Right forelimb (tissue), 1 donor: ENCODE results near the gene NUAK1.

Experiments
- DNase-seq: peaks from one replicate; pipeline ENCODE4 v3.0.0-alpha.2; 2018

NUAK1 gene

GRCh38 chr12:106080791-106081170 lies 58.0 kb downstream of the NUAK1 start:
- no peak for DNase-seq

- DNase-seq: no peak
Measured at GRCh38 chr12:106080041-106080790, 58.5 kb downstream of the NUAK1 start.

GRCh38 chr12:106079148-106079738 lies 59.5 kb downstream of the NUAK1 start:
- DNase-seq: no peak

- DNase-seq: no peak
Measured at GRCh38 chr12:106078358-106079010, 60.3 kb downstream of the NUAK1 start.

GRCh38 chr12:106074706-106075392 lies 63.9 kb downstream of the NUAK1 start:
- no peak for DNase-seq

GRCh38 chr12:106074361-106074705 lies 64.4 kb downstream of the NUAK1 start:
- no peak for DNase-seq

GRCh38 chr12:106073179-106073578 lies 65.6 kb downstream of the NUAK1 start:
- no peak for DNase-seq

GRCh38 chr12:106072751-106073150 lies 66.0 kb downstream of the NUAK1 start:
- no peak for DNase-seq

GRCh38 chr12:106071686-106072085 lies 67.1 kb downstream of the NUAK1 start:
- no peak for DNase-seq

GRCh38 chr12:106070611-106071010 lies 68.1 kb downstream of the NUAK1 start:
- no peak for DNase-seq

GRCh38 chr12:106070147-106070546 lies 68.6 kb downstream of the NUAK1 start:
- no peak for DNase-seq

- no peak for DNase-seq
Measured at GRCh38 chr12:106068296-106068695, 70.5 kb downstream of the NUAK1 start.

- no peak for DNase-seq
Measured at GRCh38 chr12:106067606-106068205, 71.0 kb downstream of the NUAK1 start.

- DNase-seq: no peak
Measured at GRCh38 chr12:106066726-106067325, 71.9 kb downstream of the NUAK1 start.

GRCh38 chr12:106066051-106066705 lies 72.6 kb downstream of the NUAK1 start:
- no peak for DNase-seq

- no peak for DNase-seq
Measured at GRCh38 chr12:106065506-106065905, 73.2 kb downstream of the NUAK1 start.

- no peak for DNase-seq
Measured at GRCh38 chr12:106064721-106065021, 74.1 kb downstream of the NUAK1 start.

- DNase-seq: no peak
Measured at GRCh38 chr12:106063826-106064720, 74.7 kb downstream of the NUAK1 start.

GRCh38 chr12:106062693-106063092 lies 76.1 kb downstream of the NUAK1 start:
- no peak for DNase-seq

GRCh38 chr12:106058256-106059182 lies 80.2 kb downstream of the NUAK1 start:
- no peak for DNase-seq
